ENCODE measurements around the gene ELOVL3.

ELOVL3 gene

GRCh38 chr10:102241444-102242117 is 15.5 kb downstream of the ELOVL3 start, which contains the start of gene PITX3:
PITX3 (minus strand) TSS chr10:102241512; CDS start chr10:102232080, 9,432 bp downstream.
- peak; percentile 99 for DNase-seq (ENCODE audit: low spot score)
- in situ Hi-C loops (cut with MboI; ENCODE audit: low sequenced_read_pairs, unreplicated experiment), result loop anchor here (5.0 to 25.0 kb wide), 2 partner anchors 111 to 346 kb away; no protein-coding TSS in a partner anchor
- TF ChIP-seq CTCF (IDR thresholded peaks at IDR 0.05; ENCODE audit: borderline replicate concordance, control extremely low read depth, extremely low read depth, insufficient read depth, missing control alignments), result no peak

- in situ Hi-C loops (cut with MboI; ENCODE audit: low sequenced_read_pairs, unreplicated experiment), result loop anchor here (5.0 to 25.0 kb wide), 2 partner anchors 110 to 345 kb away; no protein-coding TSS in a partner anchor
- no peak for DNase-seq (ENCODE audit: low spot score)
- no peak for TF ChIP-seq CTCF (IDR thresholded peaks at IDR 0.05; ENCODE audit: borderline replicate concordance, control extremely low read depth, extremely low read depth, insufficient read depth, missing control alignments)
Measured at GRCh38 chr10:102242118-102242485, 16.0 kb downstream of the ELOVL3 start.

GRCh38 chr10:102243309-102243708 is 17.2 kb downstream of the ELOVL3 start:
- in situ Hi-C loops (cut with MboI; ENCODE audit: low sequenced_read_pairs, unreplicated experiment), result loop anchor here (5.0 to 25.0 kb wide), 2 partner anchors 109 to 344 kb away; no protein-coding TSS in a partner anchor
- TF ChIP-seq CTCF (IDR thresholded peaks at IDR 0.05; ENCODE audit: borderline replicate concordance, control extremely low read depth, extremely low read depth, insufficient read depth, missing control alignments), result no peak
- no peak for DNase-seq (ENCODE audit: low spot score)

- in situ Hi-C loops (cut with MboI; ENCODE audit: low sequenced_read_pairs, unreplicated experiment), result loop anchor here (25.0 kb wide), 1 partner anchor 342 kb away; no protein-coding TSS in a partner anchor
- DNase-seq (ENCODE audit: low spot score), result peak; percentile 95
- TF ChIP-seq CTCF (IDR thresholded peaks at IDR 0.05; ENCODE audit: borderline replicate concordance, control extremely low read depth, extremely low read depth, insufficient read depth, missing control alignments), result no peak
Measured at GRCh38 chr10:102245082-102245931, 19.2 kb downstream of the ELOVL3 start, which contains the start of gene GBF1. GBF1 (plus strand) TSS chr10:102245532; CDS start chr10:102258939, 13,407 bp downstream.

GRCh38 chr10:102245932-102246251 is 19.8 kb downstream of the ELOVL3 start:
- TF ChIP-seq CTCF (IDR thresholded peaks at IDR 0.05; ENCODE audit: borderline replicate concordance, control extremely low read depth, extremely low read depth, insufficient read depth, missing control alignments), result no peak
- in situ Hi-C loops (cut with MboI; ENCODE audit: low sequenced_read_pairs, unreplicated experiment), result loop anchor here (25.0 kb wide), 1 partner anchor 341 kb away; no protein-coding TSS in a partner anchor
- DNase-seq (ENCODE audit: low spot score), result no peak

GRCh38 chr10:102246261-102246660 is 20.2 kb downstream of the ELOVL3 start:
- in situ Hi-C loops (cut with MboI; ENCODE audit: low sequenced_read_pairs, unreplicated experiment), result loop anchor here (25.0 kb wide), 1 partner anchor 341 kb away; no protein-coding TSS in a partner anchor
- no peak for TF ChIP-seq CTCF (IDR thresholded peaks at IDR 0.05; ENCODE audit: borderline replicate concordance, control extremely low read depth, extremely low read depth, insufficient read depth, missing control alignments)

More at GRCh38 chr10:102246261-102246660, 20.2 kb downstream of the ELOVL3 start:
- DNase-seq (ENCODE audit: low spot score), result no peak

Measured in GM13976 (cell line).